ENCODE measurements around the gene MINK1. TPM values are rescaled to one million over a fixed set of nuclear protein-coding genes. Genes with fewer than 3 reads are reported as not detected.

MINK1 gene
- total and polyA plus RNA-seq, 2 of the 13 experiments (the other 11 are each of a cell fraction or from before 2014, with no cell fraction given), result 17.2 to 63.9 TPM

DNA sequence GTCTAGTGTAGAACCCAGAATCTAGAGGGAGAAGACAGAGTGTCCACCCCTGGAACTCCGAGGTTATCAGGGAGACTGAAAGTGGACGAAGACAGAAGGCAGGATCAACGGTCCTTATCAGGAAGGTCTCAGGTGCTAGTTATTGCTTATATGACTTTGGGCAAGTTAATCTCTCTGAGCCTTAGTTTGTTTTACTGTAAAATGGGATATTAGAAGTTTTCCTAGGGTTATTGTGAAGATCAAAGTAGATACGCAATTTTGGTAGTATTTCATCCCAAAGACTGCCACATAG, 108.1 kb downstream of the MINK1 start:
- peak overlapping the region; percentile 98 for H3K4me2 ChIP-seq (ENCODE audit: low read depth, low read length)
- no peak for DNase-seq (ENCODE audit: low spot score)
- no TSS peak for BruUV-seq (replicated peaks)
- ChIA-PET POLR2A (interaction anchor here (3.2 to 3.9 kb wide), 3 partner anchors 8 to 32 kb away, joined by 58 to 201 read pairs (median 101); partner anchors contain the start of genes ENO3, PFN1 and SPAG7), CTCF (ENCODE audit: low intra/inter-chr PET ratio, low total read pairs) (interaction anchor here (0.9 kb wide), 1 partner anchor 33 kb away, joined by 3 read pairs; no protein-coding TSS in a partner anchor)
- peaks cover 43% of the 10 kb centered on the region for H3K4me1 ChIP-seq (ENCODE audit: insufficient read depth, low read length)
- peak overlapping the region; percentile 95 for H3K9ac ChIP-seq (ENCODE audit: insufficient read depth, low read depth, low read length)
- peaks cover 19% of the 10 kb centered on the region for H4K20me1 ChIP-seq (ENCODE audit: insufficient read depth, low read length)
- TF ChIP-seq PITX1 (CRISPR knock-in tag; IDR thresholded peaks at IDR 0.05), result no peak
- 0 out of 2 replicates have a peak, but pooled peaks have one; percentile 58 for TF ChIP-seq ZNF431 (CRISPR knock-in tag; IDR thresholded peaks at IDR 0.05; ENCODE audit: borderline replicate concordance, low read depth)
- in situ Hi-C loops (cut with HindIII; ENCODE audit: extremely low pct_ligation_motif_present, low pct_unique_long_range_greater_than_20kb) (no loop called here), intact Hi-C loops (cut with micrococcal nuclease; ENCODE audit: unreplicated experiment) (no loop called here)
- H2AFZ ChIP-seq (ENCODE audit: low read length), result no peak overlapping the region
- peak overlapping the region; percentile 96 for H3K27ac ChIP-seq (ENCODE audit: extremely low read length, insufficient read depth, low read length)
- peak overlapping the region; percentile 91 to 97 (median 93) for H3K4me3 ChIP-seq (replicated peaks in 1 of 3; ENCODE audit: insufficient read depth in 1 of 3, low read depth in 2 of 3, low read length in 3 of 3)
- no peak for ATAC-seq
- 29% methylated on average over 4 of the region's 4 CpGs for WGBS (ENCODE audit: low lambda C conversion rate)
- no peak for FAIRE-seq
- no peaks in the 10 kb centered on the region; a peak in 1 of 5 replicates for H3K27me3 ChIP-seq (ENCODE audit: control insufficient read depth in 1 of 2, insufficient read depth in 2 of 2, low read length in 2 of 2)
- H3K36me3 ChIP-seq (replicated peaks in 1 of 2; ENCODE audit: control insufficient read depth in 1 of 2, insufficient read depth in 2 of 2, low read length in 2 of 2), result peaks cover 15 to 44% of the 10 kb centered on the region in 2 experiments
- peaks cover 58% of the 10 kb centered on the region for H3K79me2 ChIP-seq (ENCODE audit: insufficient read depth, low read length)
- H3K9me3 ChIP-seq (ENCODE audit: low read length), result no peaks in the 10 kb centered on the region

DNA sequence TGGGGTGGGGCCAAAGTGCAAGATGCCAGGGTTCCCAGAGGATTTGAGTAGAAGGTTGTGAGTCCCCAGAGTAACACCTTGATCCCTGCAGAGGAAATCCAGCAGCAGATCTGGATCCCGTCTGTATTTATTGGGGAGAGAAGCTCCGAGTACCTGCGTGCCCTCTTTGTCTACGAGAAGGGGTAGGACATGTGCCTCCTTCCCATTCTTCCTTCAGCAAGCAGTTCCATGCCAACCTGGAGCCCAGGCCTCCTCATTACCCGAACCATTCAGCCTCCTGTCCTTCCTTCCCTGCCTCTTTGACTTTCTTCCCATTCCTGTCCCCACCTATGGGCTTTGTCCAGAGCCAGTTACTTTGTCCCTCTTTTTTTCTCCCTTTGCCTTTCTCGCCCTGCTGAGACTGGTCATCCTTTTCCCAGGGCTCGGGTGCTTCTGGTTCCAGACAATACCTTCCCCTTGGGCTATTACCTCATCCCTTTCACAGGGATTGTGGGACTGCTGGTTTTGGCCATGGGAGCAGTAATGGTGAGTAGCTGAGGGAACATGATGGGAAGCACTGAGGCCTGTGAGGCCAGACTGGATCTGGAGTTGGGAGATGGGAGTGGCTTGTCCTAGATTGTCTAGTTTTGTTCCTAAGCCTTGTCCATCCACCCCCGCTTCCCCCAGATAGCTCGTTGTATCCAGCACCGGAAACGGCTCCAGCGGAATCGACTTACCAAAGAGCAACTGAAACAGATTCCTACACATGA, 109.8 kb downstream of the MINK1 start:
- Histone ChIP-seq H3K9ac (ENCODE audit: insufficient read depth, low read depth, low read length) (no peak overlapping the region), H3K4me2 (ENCODE audit: low read depth, low read length) (no peak overlapping the region), H3K27ac (ENCODE audit: extremely low read length, insufficient read depth, low read length) (no peak overlapping the region), H3K9me3 (ENCODE audit: low read length) (no peaks in the 10 kb centered on the region), H4K20me1 (ENCODE audit: insufficient read depth, low read length) (peaks cover 33% of the 10 kb centered on the region), H3K4me1 (ENCODE audit: insufficient read depth, low read length) (peaks cover 48% of the 10 kb centered on the region), H3K36me3 (replicated peaks in 1 of 2; ENCODE audit: control insufficient read depth in 1 of 2, insufficient read depth in 2 of 2, low read length in 2 of 2) (peaks cover 18 to 37% of the 10 kb centered on the region in 2 experiments), H3K27me3 (ENCODE audit: control insufficient read depth in 1 of 2, insufficient read depth in 2 of 2, low read length in 2 of 2) (no peaks in the 10 kb centered on the region; a peak in 1 of 5 replicates), H3K79me2 (ENCODE audit: insufficient read depth, low read length) (peaks cover 72% of the 10 kb centered on the region), H3K4me3 (replicated peaks in 1 of 3; ENCODE audit: insufficient read depth in 1 of 3, low read depth in 2 of 3, low read length in 3 of 3) (no peak overlapping the region), H2AFZ (ENCODE audit: low read length) (no peak overlapping the region)
- ATAC-seq, result no peak
- in situ Hi-C loops (cut with HindIII; ENCODE audit: extremely low pct_ligation_motif_present, low pct_unique_long_range_greater_than_20kb) (no loop called here), intact Hi-C loops (cut with micrococcal nuclease; ENCODE audit: unreplicated experiment) (no loop called here)
- BruUV-seq (replicated peaks), result no TSS peak
- no peak for DNase-seq (ENCODE audit: low spot score)
- ChIA-PET CTCF (ENCODE audit: low intra/inter-chr PET ratio, low total read pairs) (no interaction called here), POLR2A (no interaction called here)
- 92% methylated on average over 13 of the region's 13 CpGs for WGBS (ENCODE audit: low lambda C conversion rate)
- FAIRE-seq, result no peak
- TF ChIP-seq ATM (IDR thresholded peaks at IDR 0.05; ENCODE audit: borderline replicate concordance) (no peak), FOXM1 (CRISPR knock-in tag; IDR thresholded peaks at IDR 0.05) (no peak), ATAD3A (CRISPR knock-in tag; IDR thresholded peaks at IDR 0.05) (no peak)
- TF ChIP-seq, protein P1, sequence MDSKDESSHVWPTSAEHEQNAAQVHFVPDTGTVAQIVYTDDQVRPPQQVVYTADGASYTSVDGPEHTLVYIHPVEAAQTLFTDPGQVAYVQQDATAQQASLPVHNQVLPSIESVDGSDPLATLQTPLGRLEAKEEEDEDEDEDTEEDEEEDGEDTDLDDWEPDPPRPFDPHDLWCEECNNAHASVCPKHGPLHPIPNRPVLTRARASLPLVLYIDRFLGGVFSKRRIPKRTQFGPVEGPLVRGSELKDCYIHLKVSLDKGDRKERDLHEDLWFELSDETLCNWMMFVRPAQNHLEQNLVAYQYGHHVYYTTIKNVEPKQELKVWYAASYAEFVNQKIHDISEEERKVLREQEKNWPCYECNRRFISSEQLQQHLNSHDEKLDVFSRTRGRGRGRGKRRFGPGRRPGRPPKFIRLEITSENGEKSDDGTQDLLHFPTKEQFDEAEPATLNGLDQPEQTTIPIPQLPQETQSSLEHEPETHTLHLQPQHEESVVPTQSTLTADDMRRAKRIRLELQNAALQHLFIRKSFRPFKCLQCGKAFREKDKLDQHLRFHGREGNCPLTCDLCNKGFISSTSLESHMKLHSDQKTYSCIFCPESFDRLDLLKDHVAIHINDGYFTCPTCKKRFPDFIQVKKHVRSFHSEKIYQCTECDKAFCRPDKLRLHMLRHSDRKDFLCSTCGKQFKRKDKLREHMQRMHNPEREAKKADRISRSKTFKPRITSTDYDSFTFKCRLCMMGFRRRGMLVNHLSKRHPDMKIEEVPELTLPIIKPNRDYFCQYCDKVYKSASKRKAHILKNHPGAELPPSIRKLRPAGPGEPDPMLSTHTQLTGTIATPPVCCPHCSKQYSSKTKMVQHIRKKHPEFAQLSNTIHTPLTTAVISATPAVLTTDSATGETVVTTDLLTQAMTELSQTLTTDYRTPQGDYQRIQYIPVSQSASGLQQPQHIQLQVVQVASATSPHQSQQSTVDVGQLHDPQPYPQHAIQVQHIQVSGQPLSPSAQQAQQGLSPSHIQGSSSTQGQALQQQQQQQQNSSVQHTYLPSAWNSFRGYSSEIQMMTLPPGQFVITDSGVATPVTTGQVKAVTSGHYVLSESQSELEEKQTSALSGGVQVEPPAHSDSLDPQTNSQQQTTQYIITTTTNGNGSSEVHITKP (CRISPR knock-in tag; IDR thresholded peaks at IDR 0.05; ENCODE audit: low read depth), result no peak
- TF ChIP-seq, protein P2, sequence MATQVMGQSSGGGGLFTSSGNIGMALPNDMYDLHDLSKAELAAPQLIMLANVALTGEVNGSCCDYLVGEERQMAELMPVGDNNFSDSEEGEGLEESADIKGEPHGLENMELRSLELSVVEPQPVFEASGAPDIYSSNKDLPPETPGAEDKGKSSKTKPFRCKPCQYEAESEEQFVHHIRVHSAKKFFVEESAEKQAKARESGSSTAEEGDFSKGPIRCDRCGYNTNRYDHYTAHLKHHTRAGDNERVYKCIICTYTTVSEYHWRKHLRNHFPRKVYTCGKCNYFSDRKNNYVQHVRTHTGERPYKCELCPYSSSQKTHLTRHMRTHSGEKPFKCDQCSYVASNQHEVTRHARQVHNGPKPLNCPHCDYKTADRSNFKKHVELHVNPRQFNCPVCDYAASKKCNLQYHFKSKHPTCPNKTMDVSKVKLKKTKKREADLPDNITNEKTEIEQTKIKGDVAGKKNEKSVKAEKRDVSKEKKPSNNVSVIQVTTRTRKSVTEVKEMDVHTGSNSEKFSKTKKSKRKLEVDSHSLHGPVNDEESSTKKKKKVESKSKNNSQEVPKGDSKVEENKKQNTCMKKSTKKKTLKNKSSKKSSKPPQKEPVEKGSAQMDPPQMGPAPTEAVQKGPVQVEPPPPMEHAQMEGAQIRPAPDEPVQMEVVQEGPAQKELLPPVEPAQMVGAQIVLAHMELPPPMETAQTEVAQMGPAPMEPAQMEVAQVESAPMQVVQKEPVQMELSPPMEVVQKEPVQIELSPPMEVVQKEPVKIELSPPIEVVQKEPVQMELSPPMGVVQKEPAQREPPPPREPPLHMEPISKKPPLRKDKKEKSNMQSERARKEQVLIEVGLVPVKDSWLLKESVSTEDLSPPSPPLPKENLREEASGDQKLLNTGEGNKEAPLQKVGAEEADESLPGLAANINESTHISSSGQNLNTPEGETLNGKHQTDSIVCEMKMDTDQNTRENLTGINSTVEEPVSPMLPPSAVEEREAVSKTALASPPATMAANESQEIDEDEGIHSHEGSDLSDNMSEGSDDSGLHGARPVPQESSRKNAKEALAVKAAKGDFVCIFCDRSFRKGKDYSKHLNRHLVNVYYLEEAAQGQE (IDR thresholded peaks at IDR 0.05; ENCODE audit: borderline replicate concordance in 1 of 2, low read depth in 1 of 2, low read length in 2 of 2), result no peak
